ENCODE data around the gene ARRDC2. TPM values are rescaled to one million over a fixed set of nuclear protein-coding genes. Genes with fewer than 3 reads are reported as not detected.

The ARRDC2 gene
- total and polyA plus RNA-seq, 2 of the 13 experiments (the other 11 are each of a cell fraction or from before 2014, with no cell fraction given) = 2.1 to 3.4 TPM

DNA sequence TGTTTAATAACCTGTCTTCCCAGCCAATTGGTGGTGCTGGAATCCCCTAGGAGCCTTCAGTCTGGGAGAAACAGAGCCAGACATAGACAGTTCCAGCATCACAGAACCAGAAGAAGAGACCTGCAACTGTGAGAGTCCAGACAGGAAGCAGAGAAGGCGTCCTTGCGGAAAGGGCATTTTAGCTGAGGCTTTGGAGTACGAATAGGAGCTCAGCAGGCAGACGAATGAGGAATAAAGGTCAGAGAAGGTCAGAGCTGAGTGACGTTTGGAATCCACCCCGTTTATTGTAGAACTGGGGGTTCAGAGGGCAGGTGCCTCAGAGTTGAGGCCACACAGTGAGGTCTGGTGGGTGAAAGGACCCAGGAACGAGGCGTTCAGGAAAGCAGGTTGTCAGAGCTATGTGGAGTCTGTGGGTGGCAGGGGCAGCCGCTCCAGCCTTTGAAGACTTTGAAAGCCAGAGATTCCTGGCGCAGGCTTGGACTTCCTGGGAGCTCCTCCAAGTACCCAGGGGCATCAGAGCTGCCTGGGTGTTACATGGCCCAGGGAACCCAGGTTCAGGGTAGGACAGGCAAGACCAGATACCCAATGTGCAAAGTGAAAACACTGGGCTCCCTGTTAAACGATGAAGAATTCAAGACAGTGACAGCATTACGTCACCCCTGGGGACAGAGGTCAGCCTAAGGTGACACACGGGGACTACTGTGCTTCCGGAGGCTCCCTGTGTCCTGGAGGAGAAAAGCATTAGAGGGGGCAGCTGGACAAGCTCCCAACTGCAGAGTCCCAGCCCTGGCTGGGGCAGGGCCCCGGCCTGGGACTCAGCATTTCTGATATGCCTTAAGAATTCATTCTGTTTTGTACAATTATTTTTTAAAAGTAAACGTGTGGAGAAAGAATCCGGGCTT, 5.5 kb downstream of the ARRDC2 start (continued):
- no peak for TF ChIP-seq NKX3-1 (CRISPR knock-in tag; IDR thresholded peaks at IDR 0.05)
- TF ChIP-seq MIER3 (CRISPR knock-in tag; IDR thresholded peaks at IDR 0.05; ENCODE audit: borderline replicate concordance) = peak; percentile 77; the same call in 1 of the 2 replicates
- peak; percentile 74; the same call in 1 of the 2 replicates for TF ChIP-seq ZNF614 (CRISPR knock-in tag; IDR thresholded peaks at IDR 0.05; ENCODE audit: borderline replicate concordance)
- TF ChIP-seq KDM3A (CRISPR knock-in tag; IDR thresholded peaks at IDR 0.05; ENCODE audit: low read depth) = peak; percentile 57; the same call in 1 of the 2 replicates
- TF ChIP-seq ZNF557 (CRISPR knock-in tag; IDR thresholded peaks at IDR 0.05) = no peak
- TF ChIP-seq NR2F6 (IDR thresholded peaks at IDR 0.05) = peak; percentile 94
- peak; percentile 99 for TF ChIP-seq NR2F6 (CRISPR knock-in tag; IDR thresholded peaks at IDR 0.05)
- no peak for TF ChIP-seq U2AF2 (IDR thresholded peaks at IDR 0.05; ENCODE audit: low read depth, low read length)
- peak; percentile 85 for TF ChIP-seq ZMYM3 (CRISPR knock-in tag; IDR thresholded peaks at IDR 0.05)
- TF ChIP-seq ZBTB21 (CRISPR knock-in tag; IDR thresholded peaks at IDR 0.05) = peak; percentile 58; the same call in 1 of the 2 replicates
- no peak for TF ChIP-seq PCBP2 (optimal IDR thresholded peaks at IDR 0.05; ENCODE audit: low read depth, low read length, poor library complexity, severe bottlenecking)
- TF ChIP-seq, protein P1, sequence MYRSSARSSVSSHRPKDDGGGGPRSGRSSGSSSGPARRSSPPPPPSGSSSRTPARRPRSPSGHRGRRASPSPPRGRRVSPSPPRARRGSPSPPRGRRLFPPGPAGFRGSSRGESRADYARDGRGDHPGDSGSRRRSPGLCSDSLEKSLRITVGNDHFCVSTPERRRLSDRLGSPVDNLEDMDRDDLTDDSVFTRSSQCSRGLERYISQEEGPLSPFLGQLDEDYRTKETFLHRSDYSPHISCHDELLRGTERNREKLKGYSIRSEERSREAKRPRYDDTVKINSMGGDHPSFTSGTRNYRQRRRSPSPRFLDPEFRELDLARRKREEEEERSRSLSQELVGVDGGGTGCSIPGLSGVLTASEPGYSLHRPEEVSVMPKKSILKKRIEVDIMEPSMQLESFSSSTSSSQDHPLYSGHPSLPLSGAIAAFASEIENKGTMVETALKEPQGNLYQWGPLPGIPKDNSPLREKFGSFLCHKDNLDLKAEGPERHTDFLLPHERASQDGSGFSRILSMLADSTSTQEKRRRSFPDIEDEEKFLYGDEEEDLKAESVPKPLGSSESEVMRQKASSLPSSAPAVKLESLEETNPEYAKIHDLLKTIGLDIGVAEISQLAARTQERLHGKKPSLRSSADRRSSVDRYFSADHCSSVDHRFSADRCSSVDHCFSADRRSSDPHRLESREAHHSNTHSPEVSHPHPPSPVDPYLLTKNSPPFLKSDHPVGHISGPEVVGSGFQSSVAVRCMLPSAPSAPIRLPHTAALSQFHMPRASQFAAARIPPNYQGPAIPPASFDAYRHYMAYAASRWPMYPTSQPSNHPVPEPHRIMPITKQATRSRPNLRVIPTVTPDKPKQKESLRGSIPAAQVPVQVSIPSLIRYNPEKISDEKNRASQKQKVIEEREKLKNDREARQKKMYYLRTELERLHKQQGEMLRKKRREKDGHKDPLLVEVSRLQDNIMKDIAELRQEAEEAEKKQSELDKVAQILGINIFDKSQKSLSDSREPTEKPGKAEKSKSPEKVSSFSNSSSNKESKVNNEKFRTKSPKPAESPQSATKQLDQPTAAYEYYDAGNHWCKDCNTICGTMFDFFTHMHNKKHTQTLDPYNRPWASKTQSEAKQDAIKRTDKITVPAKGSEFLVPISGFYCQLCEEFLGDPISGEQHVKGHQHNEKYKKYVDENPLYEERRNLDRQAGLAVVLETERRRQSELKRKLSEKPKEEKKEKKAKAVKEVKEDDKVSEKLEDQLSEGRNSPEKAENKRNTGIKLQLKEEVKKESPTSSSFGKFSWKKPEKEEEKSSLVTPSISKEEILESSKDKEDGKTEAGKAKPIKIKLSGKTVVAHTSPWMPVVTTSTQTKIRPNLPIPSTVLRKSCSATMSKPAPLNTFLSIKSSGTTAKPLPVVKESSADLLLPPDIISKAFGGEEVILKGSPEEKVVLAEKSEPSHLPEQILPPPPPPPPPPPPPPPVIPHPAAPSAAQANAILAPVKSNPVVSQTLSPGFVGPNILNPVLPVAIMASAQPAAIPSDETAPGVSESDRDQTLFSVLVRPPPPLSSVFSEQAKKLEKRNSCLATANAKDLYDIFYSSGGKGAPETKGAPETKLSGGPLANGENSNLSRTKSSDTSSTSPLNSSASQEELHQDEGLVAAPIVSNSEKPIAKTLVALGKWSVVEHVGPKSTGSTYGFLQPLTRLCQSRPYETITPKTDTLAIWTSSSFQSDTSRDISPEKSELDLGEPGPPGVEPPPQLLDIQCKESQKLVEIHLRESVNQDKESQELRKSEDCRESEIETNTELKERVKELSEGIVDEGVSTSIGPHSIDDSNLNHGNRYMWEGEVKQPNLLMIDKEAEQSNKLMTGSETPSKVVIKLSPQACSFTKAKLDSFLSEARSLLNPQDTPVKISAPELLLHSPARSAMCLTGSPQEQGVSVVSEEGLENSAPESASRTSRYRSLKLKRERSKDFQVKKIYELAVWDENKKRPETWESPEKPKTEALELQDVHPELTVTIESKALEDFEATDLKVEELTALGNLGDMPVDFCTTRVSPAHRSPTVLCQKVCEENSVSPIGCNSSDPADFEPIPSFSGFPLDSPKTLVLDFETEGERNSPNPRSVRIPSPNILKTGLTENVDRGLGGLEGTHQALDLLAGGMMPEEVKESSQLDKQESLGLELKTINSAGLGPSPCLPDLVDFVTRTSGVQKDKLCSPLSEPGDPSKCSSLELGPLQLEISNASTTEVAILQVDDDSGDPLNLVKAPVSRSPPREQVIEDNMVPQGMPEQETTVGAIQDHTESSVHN (CRISPR knock-in tag; IDR thresholded peaks at IDR 0.05) = no peak
- TF ChIP-seq SNAI1 (CRISPR knock-in tag; IDR thresholded peaks at IDR 0.05; ENCODE audit: borderline replicate concordance) = no peak
- TF ChIP-seq SPEN (CRISPR knock-in tag; IDR thresholded peaks at IDR 0.05; ENCODE audit: low read depth) = 0 out of 2 replicates have a peak, but pooled peaks have one; percentile 21
- no peak for TF ChIP-seq MED8 (CRISPR knock-in tag; IDR thresholded peaks at IDR 0.05; ENCODE audit: insufficient replicate concordance)
- 0 out of 2 replicates have a peak, but pooled peaks have one; percentile 22 for TF ChIP-seq ZMAT3 (CRISPR knock-in tag; conservative IDR thresholded peaks at IDR 0.05)
- TF ChIP-seq BCL6 (CRISPR knock-in tag; IDR thresholded peaks at IDR 0.05) = peak; percentile 82
- TF ChIP-seq KDM2A (CRISPR knock-in tag; IDR thresholded peaks at IDR 0.05; ENCODE audit: borderline replicate concordance, low read depth) = peak; percentile 79; the same call in 1 of the 2 replicates
- peak; percentile 70 for TF ChIP-seq CREM (IDR thresholded peaks at IDR 0.05)
- no peak for TF ChIP-seq CREM (CRISPR knock-in tag; IDR thresholded peaks at IDR 0.05)
- TF ChIP-seq HIVEP1 (CRISPR knock-in tag; IDR thresholded peaks at IDR 0.05) = no peak
- no peak for TF ChIP-seq ZEB1 (IDR thresholded peaks at IDR 0.05; ENCODE audit: insufficient replicate concordance, low read depth)
